ENCODE data around the gene ERC2. TPM values are rescaled to one million over a fixed set of nuclear protein-coding genes. Genes with fewer than 3 reads are reported as not detected.

Gene ERC2
- total RNA-seq, 1 donor from 2014 or later = 0.11 TPM

DNA sequence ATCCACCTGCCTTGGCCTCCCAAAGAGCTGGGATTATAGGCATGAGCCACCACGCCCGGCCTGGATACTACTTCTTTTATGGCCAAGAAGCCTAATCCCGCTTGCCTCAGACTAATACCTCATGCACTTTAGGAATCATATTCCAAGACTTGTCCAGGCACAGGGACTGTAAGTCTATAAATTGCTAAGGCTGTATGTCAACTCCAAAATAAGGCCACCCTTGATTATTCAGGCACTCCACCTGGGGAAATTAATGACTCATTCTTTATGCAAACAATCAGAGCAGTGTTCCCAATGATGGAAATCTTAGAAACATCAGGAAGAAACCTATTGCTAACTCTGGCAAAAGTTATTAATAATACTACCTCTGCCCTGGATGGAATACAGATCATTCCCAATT lies 98.4 kb downstream of the ERC2 start:
- Histone ChIP-seq H3K36me3 (no peaks in the 10 kb centered on the region), H3K27ac (no peak overlapping the region), H3K4me3 (no peak overlapping the region), H3K27me3 (no peaks in the 10 kb centered on the region), H3K4me1 (no peaks in the 10 kb centered on the region), H3K9me3 (no peaks in the 10 kb centered on the region)
- intact Hi-C loops (cut with DNase I) = no loop called here
- TF ChIP-seq, protein P1, sequence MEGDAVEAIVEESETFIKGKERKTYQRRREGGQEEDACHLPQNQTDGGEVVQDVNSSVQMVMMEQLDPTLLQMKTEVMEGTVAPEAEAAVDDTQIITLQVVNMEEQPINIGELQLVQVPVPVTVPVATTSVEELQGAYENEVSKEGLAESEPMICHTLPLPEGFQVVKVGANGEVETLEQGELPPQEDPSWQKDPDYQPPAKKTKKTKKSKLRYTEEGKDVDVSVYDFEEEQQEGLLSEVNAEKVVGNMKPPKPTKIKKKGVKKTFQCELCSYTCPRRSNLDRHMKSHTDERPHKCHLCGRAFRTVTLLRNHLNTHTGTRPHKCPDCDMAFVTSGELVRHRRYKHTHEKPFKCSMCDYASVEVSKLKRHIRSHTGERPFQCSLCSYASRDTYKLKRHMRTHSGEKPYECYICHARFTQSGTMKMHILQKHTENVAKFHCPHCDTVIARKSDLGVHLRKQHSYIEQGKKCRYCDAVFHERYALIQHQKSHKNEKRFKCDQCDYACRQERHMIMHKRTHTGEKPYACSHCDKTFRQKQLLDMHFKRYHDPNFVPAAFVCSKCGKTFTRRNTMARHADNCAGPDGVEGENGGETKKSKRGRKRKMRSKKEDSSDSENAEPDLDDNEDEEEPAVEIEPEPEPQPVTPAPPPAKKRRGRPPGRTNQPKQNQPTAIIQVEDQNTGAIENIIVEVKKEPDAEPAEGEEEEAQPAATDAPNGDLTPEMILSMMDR (IDR thresholded peaks at IDR 0.05) = no peak
- DNase-seq (ENCODE audit: low spot score in 2 of 2) = no peak

GRCh38 chr3:56368846-56369245 lies 99.4 kb downstream of the ERC2 start:
- Histone ChIP-seq H3K27me3 (no peaks in the 10 kb centered on the region), H3K9me3 (no peaks in the 10 kb centered on the region), H3K4me1 (no peaks in the 10 kb centered on the region), H3K36me3 (no peaks in the 10 kb centered on the region), H3K4me3 (no peak overlapping the region), H3K27ac (no peak overlapping the region)
- intact Hi-C loops (cut with DNase I) = no loop called here
- no peak for DNase-seq (ENCODE audit: low spot score in 2 of 2)
- TF ChIP-seq, protein P1 (IDR thresholded peaks at IDR 0.05) = no peak

- Histone ChIP-seq H3K4me3 (no peak overlapping the region), H3K4me1 (no peaks in the 10 kb centered on the region), H3K27ac (no peak overlapping the region), H3K36me3 (no peaks in the 10 kb centered on the region), H3K9me3 (no peaks in the 10 kb centered on the region), H3K27me3 (no peaks in the 10 kb centered on the region)
- TF ChIP-seq, protein P1 (IDR thresholded peaks at IDR 0.05) = no peak
- intact Hi-C loops (cut with DNase I) = no loop called here
- no peak for DNase-seq (ENCODE audit: low spot score in 2 of 2)
These were observed 101.6 kb downstream of the ERC2 start for GRCh38 chr3:56366641-56367162.

- no peak for DNase-seq (ENCODE audit: low spot score in 2 of 2)
- Histone ChIP-seq H3K27me3 (no peaks in the 10 kb centered on the region), H3K4me1 (no peaks in the 10 kb centered on the region), H3K27ac (no peak overlapping the region), H3K9me3 (no peaks in the 10 kb centered on the region), H3K36me3 (no peaks in the 10 kb centered on the region), H3K4me3 (no peak overlapping the region)
- intact Hi-C loops (cut with DNase I) = no loop called here
- TF ChIP-seq, protein P1 (IDR thresholded peaks at IDR 0.05) = no peak
These were observed 102.2 kb downstream of the ERC2 start for GRCh38 chr3:56365905-56366640.

DNA sequence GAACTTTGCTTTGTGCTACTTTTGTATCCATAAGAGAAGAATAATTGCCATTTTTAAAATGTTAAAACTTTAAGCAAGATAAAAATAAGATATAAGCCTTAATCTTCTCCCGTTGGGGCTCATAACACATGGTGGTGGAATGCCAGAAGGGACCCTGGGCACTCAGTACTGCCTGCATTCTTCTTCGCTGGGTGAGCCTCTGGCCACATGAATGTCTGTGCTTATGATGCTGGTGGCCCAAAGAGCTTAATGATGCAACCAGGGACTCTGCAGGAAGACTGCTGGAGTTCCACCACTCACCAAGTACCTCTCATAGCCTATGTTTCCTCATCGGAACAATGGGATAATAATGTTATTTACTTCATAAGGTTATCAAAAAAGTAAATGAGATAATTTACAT lies 103.6 kb downstream of the ERC2 start:
- intact Hi-C loops (cut with DNase I) = no loop called here

More for the DNA sequence above, 103.6 kb downstream of the ERC2 start:
- Histone ChIP-seq H3K4me3 (no peak overlapping the region), H3K36me3 (no peaks in the 10 kb centered on the region), H3K9me3 (no peaks in the 10 kb centered on the region), H3K27ac (no peak overlapping the region), H3K4me1 (no peaks in the 10 kb centered on the region), H3K27me3 (no peaks in the 10 kb centered on the region)
- DNase-seq (ENCODE audit: low spot score in 2 of 2) = no peak
- TF ChIP-seq, protein P1 (IDR thresholded peaks at IDR 0.05) = no peak
